ENCODE results near the gene MBNL1. TPM values are rescaled to one million over a fixed set of nuclear protein-coding genes. Genes with fewer than 3 reads are reported as not detected.

The MBNL1 gene
- total and polyA plus RNA-seq, 11 donors = 46.8 to 416 (median 189) TPM

- intact Hi-C loops (cut with DNase I) = no loop called here
- Histone ChIP-seq H3K9me3 (no peaks in the 10 kb centered on the region), H3K27me3 (no peaks in the 10 kb centered on the region), H3K4me1 (peaks cover 0 to 86% (median 52%) of the 10 kb centered on the region in 12 donors), H3K4me3 (no peak overlapping the region), H3K36me3 (peaks cover 0 to 13% (median 0%) of the 10 kb centered on the region in 9 donors), H3K27ac (peak overlapping the region in 1 of 12 donors; percentile 48)
- ATAC-seq (peak in 2 of 4 donors; percentile 35 to 47), DNase-seq (no peak)
- 73 to 81% (median 78%) methylated on average over 10 of the region's 10 CpGs for WGBS, 4 donors
- TF ChIP-seq POLR2A (IDR thresholded peaks at IDR 0.05) = no peak
- TF ChIP-seq, protein P1, sequence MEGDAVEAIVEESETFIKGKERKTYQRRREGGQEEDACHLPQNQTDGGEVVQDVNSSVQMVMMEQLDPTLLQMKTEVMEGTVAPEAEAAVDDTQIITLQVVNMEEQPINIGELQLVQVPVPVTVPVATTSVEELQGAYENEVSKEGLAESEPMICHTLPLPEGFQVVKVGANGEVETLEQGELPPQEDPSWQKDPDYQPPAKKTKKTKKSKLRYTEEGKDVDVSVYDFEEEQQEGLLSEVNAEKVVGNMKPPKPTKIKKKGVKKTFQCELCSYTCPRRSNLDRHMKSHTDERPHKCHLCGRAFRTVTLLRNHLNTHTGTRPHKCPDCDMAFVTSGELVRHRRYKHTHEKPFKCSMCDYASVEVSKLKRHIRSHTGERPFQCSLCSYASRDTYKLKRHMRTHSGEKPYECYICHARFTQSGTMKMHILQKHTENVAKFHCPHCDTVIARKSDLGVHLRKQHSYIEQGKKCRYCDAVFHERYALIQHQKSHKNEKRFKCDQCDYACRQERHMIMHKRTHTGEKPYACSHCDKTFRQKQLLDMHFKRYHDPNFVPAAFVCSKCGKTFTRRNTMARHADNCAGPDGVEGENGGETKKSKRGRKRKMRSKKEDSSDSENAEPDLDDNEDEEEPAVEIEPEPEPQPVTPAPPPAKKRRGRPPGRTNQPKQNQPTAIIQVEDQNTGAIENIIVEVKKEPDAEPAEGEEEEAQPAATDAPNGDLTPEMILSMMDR (IDR thresholded peaks at IDR 0.05) = no peak
Measured at GRCh38 chr3:152355744-152356665, 87.3 kb downstream of the MBNL1 start.

- intact Hi-C loops (cut with DNase I) = no loop called here
- Histone ChIP-seq H3K27ac (peak overlapping the region in 2 of 12 donors; percentile 23 to 48), H3K9me3 (no peaks in the 10 kb centered on the region), H3K27me3 (no peaks in the 10 kb centered on the region), H3K4me3 (no peak overlapping the region), H3K4me1 (peaks cover 0 to 81% (median 49%) of the 10 kb centered on the region in 12 donors), H3K36me3 (peaks cover 0 to 16% (median 0%) of the 10 kb centered on the region in 9 donors)
- DNase-seq = no peak
- TF ChIP-seq POLR2A (IDR thresholded peaks at IDR 0.05) = no peak
- TF ChIP-seq, protein P1 (IDR thresholded peaks at IDR 0.05) = no peak
- ATAC-seq = peak in 2 of 4 donors; percentile 17 to 25
- 90 to 97% (median 93%) methylated on average over 2 of the region's 2 CpGs for WGBS, 4 donors
Measured at GRCh38 chr3:152356870-152357276, 88.1 kb downstream of the MBNL1 start.

DNA sequence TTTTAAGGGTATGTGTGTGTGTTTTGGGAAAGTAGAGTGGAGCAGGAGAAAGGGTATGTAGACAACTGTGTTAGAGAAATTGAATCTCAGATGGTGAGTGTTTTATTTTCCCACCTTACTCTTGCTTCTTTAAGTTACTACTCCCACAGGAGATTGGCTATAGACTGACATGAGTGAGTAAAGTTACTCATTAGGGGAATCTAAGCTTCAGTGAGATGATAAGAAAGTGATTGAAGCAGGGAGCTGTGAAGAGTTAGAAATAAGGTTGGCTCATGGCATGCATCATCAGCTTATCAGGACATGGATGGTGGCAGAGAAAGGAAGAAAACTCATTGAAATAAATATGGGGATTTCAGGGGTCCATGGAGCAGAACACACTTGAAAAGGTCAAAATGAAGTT is 88.9 kb downstream of the MBNL1 start:
- Histone ChIP-seq H3K9me3 (no peaks in the 10 kb centered on the region), H3K27me3 (no peaks in the 10 kb centered on the region), H3K27ac (peak overlapping the region in 2 of 12 donors; percentile 23 to 48), H3K36me3 (peaks cover 0 to 16% (median 0%) of the 10 kb centered on the region in 9 donors), H3K4me3 (no peak overlapping the region), H3K4me1 (peaks cover 0 to 81% (median 49%) of the 10 kb centered on the region in 12 donors)
- no peak for DNase-seq
- TF ChIP-seq, protein P1 (IDR thresholded peaks at IDR 0.05) = no peak
- no peak for TF ChIP-seq POLR2A (IDR thresholded peaks at IDR 0.05)
- no peak for ATAC-seq
- intact Hi-C loops (cut with DNase I) = no loop called here
